ENCODE data around the gene CAMKMT.

GRCh38 chr2:44582363-44583008 lies 220.7 kb downstream of the CAMKMT start:
- no peak for TF ChIP-seq CTCF (IDR thresholded peaks at IDR 0.05; ENCODE audit: low read length)
- TF ChIP-seq EZH2 (optimal IDR thresholded peaks at IDR 0.05; ENCODE audit: low read depth, low read length): no peak
- no peak for TF ChIP-seq EZH2phosphoT487 (IDR thresholded peaks at IDR 0.05; ENCODE audit: low read length)
